Measurements from ENCODE around the gene RIPOR3. TPM values are rescaled to one million over a fixed set of nuclear protein-coding genes. Genes with fewer than 3 reads are reported as not detected.

Gene RIPOR3, protein sequence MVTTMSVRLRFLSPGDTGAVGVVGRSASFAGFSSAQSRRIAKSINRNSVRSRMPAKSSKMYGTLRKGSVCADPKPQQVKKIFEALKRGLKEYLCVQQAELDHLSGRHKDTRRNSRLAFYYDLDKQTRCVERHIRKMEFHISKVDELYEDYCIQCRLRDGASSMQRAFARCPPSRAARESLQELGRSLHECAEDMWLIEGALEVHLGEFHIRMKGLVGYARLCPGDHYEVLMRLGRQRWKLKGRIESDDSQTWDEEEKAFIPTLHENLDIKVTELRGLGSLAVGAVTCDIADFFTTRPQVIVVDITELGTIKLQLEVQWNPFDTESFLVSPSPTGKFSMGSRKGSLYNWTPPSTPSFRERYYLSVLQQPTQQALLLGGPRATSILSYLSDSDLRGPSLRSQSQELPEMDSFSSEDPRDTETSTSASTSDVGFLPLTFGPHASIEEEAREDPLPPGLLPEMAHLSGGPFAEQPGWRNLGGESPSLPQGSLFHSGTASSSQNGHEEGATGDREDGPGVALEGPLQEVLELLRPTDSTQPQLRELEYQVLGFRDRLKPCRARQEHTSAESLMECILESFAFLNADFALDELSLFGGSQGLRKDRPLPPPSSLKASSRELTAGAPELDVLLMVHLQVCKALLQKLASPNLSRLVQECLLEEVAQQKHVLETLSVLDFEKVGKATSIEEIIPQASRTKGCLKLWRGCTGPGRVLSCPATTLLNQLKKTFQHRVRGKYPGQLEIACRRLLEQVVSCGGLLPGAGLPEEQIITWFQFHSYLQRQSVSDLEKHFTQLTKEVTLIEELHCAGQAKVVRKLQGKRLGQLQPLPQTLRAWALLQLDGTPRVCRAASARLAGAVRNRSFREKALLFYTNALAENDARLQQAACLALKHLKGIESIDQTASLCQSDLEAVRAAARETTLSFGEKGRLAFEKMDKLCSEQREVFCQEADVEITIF
- total RNA-seq (5.0 TPM), polyA plus RNA-seq (ENCODE audit: insufficient read depth in 1 of 8, insufficient read length in 8 of 8, low replicate concordance in 1 of 8) (1 to 10 TPM; 3.8 to 9.7 (median 6.5) TPM)
- long read RNA-seq, donor 1, result 0 reads
- long read RNA-seq, donor 2, result 0 reads
- long read RNA-seq, donor 3, result 0 reads
- long read RNA-seq, donor 4, result 0 reads
- long read RNA-seq, donor 5, full-length matches to known transcripts, result 1 of 1 reads
- long read RNA-seq, donor 5, partial matches to known transcripts, result 0 of 1 reads
- long read RNA-seq, donor 5, other reads (novel, unspliced or antisense), result 0 of 1 reads
- long read RNA-seq, donor 6, result 0 reads
- long read RNA-seq, donor 7, result 0 reads
- long read RNA-seq, donor 8, result 0 reads
- long read RNA-seq, donor 9, partial matches to known transcripts, result 0 of 1 reads
- long read RNA-seq, donor 9, other reads (novel, unspliced or antisense), result 0 of 1 reads
- long read RNA-seq, donor 10, result 0 reads
- long read RNA-seq, donor 11, full-length matches to known transcripts, result 1 of 1 reads
- long read RNA-seq, donor 11, partial matches to known transcripts, result 0 of 1 reads
- long read RNA-seq, donor 11, other reads (novel, unspliced or antisense), result 0 of 1 reads

DNA sequence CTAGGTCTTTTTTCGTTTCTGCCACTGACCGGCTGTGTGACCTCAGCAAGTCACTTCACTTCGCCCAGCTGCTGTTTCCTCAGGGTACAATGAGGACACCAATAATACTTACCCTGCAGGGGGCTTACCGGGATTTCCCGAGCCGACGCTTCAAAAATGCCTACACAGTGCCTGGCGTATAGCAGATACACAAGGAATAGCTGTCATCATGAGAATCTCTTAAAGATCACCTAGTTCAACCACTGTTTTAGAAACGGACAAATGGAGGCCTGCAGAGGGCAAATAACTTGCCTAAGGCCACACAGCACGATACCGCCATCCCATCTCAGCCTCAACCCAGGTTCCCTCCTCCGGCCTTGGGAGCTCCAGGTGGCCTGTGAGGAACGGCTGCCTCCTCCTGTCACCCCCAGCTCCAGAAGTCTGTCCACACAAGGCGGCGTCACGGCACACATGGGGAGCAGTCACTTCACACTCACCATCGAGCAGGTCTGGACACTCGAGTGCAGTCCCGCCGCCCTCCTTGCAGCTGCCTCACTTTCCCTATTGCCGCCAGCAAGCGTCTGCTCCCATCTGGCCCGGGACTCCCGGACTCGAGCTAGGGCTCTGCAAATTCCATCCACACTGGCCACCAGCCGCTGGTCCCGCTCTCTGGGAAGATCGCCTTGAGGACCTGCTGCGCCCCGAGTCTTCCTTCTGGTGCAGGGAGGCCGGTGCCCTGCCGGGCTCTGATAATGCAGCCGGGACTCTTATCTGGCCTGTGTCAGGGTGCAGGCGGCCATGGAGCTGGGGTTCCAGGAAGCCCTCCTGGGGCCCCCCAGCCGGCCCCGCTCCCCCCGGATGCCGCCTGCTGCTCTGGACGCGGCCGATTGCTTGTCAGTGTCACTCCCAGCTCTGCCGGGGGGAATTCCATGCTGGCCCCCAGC is at the start of gene RIPOR3:
Gene RIPOR3, minus strand, starts transcription at position 893 of the 923 bp plus-strand sequence. Its CDS starts 414 bp downstream, at position 479.
- DNase-seq, result peak; percentile 54

DNA sequence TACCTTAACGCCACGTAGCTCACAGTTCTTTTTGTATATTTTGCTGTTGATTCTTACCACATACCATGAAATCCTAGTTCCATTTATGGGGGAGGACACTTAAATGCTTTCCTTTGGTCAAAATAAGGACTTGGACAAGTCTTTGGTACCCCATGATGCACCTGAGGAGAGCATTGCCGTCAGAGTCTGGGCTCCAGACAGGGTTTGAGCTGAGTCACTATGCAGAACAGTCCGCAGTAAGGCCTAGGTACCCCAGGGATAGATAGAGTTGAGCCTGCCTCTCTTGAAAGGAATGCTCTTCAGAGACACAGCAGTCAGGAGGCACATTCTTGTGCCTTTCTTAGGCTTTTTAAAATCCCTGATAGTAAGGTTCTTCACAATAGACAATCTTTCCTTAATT is 46.0 kb upstream of the RIPOR3 start:
- no peaks in the 10 kb centered on the region for H3K36me3 ChIP-seq (ENCODE audit: control insufficient read depth, insufficient read depth, low read length)
- no peak overlapping the region for H3K27ac ChIP-seq (ENCODE audit: low read length)
- 70% methylated on average over 2 of the region's 4 CpGs for WGBS (ENCODE audit: insufficient coverage)

More for the DNA sequence above, at the start of gene RIPOR3:
- H3K27ac ChIP-seq (ENCODE audit: low read length), result peak within 1 kb of the TSS; percentile 45
- no peaks in the 10 kb centered on the region for H3K9me3 ChIP-seq (replicated peaks; ENCODE audit: control insufficient read depth, low read depth, low read length)
- 9% methylated on average over 41 of the region's 42 CpGs for WGBS (ENCODE audit: insufficient coverage)
- H3K4me1 ChIP-seq (ENCODE audit: control insufficient read depth, insufficient read depth, low read length), result peaks cover 47% of the 10 kb centered on the region
- H3K4me3 ChIP-seq (ENCODE audit: low read length), result peak within 1 kb of the TSS; percentile 43
- peaks cover 25% of the 10 kb centered on the region for H3K27me3 ChIP-seq (ENCODE audit: control insufficient read depth, insufficient read depth, low read length)
- H3K36me3 ChIP-seq (ENCODE audit: control insufficient read depth, insufficient read depth, low read length), result no peaks in the 10 kb centered on the region

DNA sequence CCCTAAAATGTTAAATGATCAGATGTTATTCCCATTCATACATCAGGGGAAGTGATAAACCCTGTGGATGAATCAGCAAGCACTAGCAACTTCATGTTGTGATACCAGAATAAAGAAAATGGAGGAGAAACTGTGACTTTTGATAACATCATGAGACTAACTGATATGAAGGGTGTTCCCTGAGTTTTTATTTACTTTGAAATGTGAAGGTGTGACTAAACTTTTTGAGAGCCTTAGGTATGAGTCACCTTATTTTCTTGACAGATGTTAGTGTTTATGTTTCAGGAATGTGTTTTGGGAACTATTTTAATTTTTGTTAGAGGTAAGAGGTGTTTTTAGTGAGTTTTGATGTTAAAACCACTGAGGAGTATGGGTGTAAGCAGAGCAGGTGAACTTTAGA is 44.5 kb upstream of the RIPOR3 start:
- no peaks in the 10 kb centered on the region for H3K36me3 ChIP-seq (ENCODE audit: control insufficient read depth, insufficient read depth, low read length)
- DNase-seq, result no peak
- H3K4me1 ChIP-seq (ENCODE audit: control insufficient read depth, insufficient read depth, low read length), result peaks cover 4% of the 10 kb centered on the region
- H3K4me3 ChIP-seq (ENCODE audit: low read length), result no peak overlapping the region
- H3K27ac ChIP-seq (ENCODE audit: low read length), result no peak overlapping the region
- no peaks in the 10 kb centered on the region for H3K9me3 ChIP-seq (replicated peaks; ENCODE audit: control insufficient read depth, low read depth, low read length)
- peaks cover 14% of the 10 kb centered on the region for H3K27me3 ChIP-seq (ENCODE audit: control insufficient read depth, insufficient read depth, low read length)

More for the DNA sequence above, 46.0 kb upstream of the RIPOR3 start:
- DNase-seq, result no peak
- Histone ChIP-seq H3K4me1 (ENCODE audit: control insufficient read depth, insufficient read depth, low read length) (no peaks in the 10 kb centered on the region), H3K4me3 (ENCODE audit: low read length) (no peak overlapping the region), H3K9me3 (replicated peaks; ENCODE audit: control insufficient read depth, low read depth, low read length) (no peaks in the 10 kb centered on the region), H3K27me3 (ENCODE audit: control insufficient read depth, insufficient read depth, low read length) (peaks cover 8% of the 10 kb centered on the region)

DNA sequence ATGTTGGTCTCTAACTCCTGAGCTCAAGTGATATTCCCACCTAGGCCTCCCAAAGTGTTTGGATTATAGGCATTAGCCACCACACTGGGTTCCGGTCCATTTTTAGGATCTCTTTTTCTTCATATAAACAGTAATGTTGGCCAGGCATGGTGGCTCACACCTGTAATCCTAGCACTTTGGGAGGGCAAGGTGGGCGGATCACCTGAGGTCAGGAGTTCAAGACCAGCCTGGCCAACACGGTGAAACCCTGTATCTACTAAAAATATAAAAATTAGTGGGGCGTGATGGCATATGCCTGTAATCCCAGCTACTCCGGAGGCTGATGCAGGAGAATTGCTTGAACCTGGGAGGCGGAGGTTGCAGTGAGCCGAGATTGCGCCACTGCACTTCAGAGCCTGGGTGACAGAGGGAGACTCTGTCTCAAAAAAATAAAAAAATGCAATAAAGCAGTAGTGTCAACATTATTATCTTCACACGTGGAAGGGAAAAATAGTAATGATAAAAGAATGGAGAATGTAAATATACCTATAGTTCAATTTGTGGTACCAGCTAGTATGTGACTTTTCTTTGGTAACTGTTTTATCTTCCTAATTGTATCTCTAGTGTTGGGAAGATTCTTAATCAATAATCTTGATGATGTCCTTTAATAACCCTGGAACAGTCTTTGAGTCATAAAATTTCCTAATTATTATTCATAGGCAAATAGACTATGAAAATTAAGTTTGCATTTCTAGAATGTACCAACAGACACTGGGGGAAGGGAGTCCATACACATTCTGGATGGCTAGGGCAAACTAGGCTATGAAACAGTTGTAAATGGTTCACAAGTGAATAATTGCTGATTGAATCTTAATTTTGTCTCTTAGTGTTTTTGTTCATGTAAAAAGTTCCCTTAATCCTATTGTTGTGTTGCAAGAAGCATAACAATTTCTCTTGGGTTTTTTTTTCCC is 43.7 kb upstream of the RIPOR3 start:
- H3K4me3 ChIP-seq (ENCODE audit: low read length), result no peak overlapping the region
- no peak overlapping the region for H3K27ac ChIP-seq (ENCODE audit: low read length)
- peaks cover 14% of the 10 kb centered on the region for H3K27me3 ChIP-seq (ENCODE audit: control insufficient read depth, insufficient read depth, low read length)
- no peak for DNase-seq
- no peaks in the 10 kb centered on the region for H3K9me3 ChIP-seq (replicated peaks; ENCODE audit: control insufficient read depth, low read depth, low read length)
- H3K36me3 ChIP-seq (ENCODE audit: control insufficient read depth, insufficient read depth, low read length), result no peaks in the 10 kb centered on the region
- 80% methylated on average over 1 of the region's 9 CpGs for WGBS (ENCODE audit: insufficient coverage)
- peaks cover 11% of the 10 kb centered on the region for H3K4me1 ChIP-seq (ENCODE audit: control insufficient read depth, insufficient read depth, low read length)

DNA sequence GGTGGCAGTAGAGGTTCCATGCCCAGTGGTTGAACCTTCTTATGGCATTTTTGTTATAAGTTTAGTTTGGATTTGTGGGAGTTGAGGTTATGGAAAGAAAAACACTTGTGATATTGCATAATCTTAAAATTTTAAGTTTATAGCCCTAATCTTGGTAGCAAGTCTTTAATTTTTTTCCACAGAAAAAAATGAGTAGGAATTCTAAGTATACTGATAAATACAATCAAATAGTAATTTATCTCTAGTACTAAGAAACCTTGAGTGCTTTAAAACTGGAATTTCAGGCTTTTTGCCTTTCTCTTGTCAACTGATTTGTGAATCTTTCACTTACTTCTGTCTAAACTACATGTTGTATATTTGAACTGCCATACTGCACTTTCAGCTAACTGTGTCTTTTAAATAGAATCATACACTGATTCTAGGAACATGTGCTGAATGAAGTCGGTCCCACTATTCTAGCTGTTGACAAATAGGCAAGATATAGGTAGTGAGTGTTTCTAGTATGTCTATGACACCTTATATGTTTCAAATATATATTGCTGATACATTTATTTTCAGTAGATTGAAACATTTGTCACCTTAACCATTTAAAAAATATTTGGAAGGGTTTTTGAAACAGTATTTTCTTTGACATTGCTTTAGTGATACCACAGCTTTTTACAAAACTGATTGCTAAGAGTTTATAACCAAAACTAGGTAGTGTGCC is 42.5 kb upstream of the RIPOR3 start:
- Histone ChIP-seq H3K4me1 (ENCODE audit: control insufficient read depth, insufficient read depth, low read length) (peaks cover 11% of the 10 kb centered on the region), H3K27ac (ENCODE audit: low read length) (no peak overlapping the region), H3K36me3 (ENCODE audit: control insufficient read depth, insufficient read depth, low read length) (no peaks in the 10 kb centered on the region), H3K27me3 (ENCODE audit: control insufficient read depth, insufficient read depth, low read length) (peaks cover 14% of the 10 kb centered on the region), H3K9me3 (replicated peaks; ENCODE audit: control insufficient read depth, low read depth, low read length) (no peaks in the 10 kb centered on the region), H3K4me3 (ENCODE audit: low read length) (no peak overlapping the region)
- DNase-seq, result no peak
- no CpG with 5 or more reads among the region's 1 CpG for WGBS (ENCODE audit: insufficient coverage)

DNA sequence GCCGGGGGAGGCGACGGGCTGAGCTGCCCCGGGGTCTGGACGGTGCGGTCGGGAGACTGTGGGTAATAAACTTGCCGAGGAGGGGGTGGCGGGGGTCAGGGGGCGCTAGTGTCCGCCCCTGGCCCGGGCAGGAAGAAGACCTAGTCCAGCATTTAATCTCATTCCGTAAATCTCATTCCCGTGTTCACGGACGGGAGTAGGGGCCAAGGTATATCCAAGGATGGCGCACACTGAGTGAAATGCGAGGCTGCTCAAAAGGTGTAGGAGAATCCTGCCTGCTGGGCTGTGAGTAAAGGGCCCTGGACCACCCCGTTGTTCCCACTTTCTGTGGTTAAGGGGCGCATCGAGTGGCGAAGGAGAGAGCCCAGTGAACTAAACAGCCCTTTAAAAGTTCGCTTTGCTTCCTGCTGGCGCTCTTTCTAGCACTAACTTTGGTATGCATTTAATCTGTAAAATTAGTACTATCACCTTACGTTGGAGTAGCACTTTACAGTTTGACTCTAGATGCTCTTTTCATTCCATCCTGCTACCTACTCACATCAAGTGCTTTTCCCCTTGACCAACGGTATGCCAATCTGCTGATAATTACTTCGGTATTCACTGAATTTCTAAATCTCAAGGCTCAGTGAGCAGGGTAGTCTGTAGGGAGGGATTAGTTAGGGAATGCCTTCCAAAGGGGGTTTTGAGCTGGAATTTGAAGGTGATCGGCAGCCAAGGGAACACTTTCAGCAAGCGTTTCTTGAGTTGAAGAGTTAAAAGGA is 40.8 kb upstream of the RIPOR3 start:
- Histone ChIP-seq H3K27me3 (ENCODE audit: control insufficient read depth, insufficient read depth, low read length) (peaks cover 16% of the 10 kb centered on the region), H3K4me3 (ENCODE audit: low read length) (peak overlapping the region; percentile 67), H3K27ac (ENCODE audit: low read length) (no peak overlapping the region), H3K4me1 (ENCODE audit: control insufficient read depth, insufficient read depth, low read length) (peaks cover 11% of the 10 kb centered on the region), H3K36me3 (ENCODE audit: control insufficient read depth, insufficient read depth, low read length) (no peaks in the 10 kb centered on the region), H3K9me3 (replicated peaks; ENCODE audit: control insufficient read depth, low read depth, low read length) (no peaks in the 10 kb centered on the region)
- WGBS (ENCODE audit: insufficient coverage), result 9% methylated on average over 21 of the region's 29 CpGs
- no peak for DNase-seq

DNA sequence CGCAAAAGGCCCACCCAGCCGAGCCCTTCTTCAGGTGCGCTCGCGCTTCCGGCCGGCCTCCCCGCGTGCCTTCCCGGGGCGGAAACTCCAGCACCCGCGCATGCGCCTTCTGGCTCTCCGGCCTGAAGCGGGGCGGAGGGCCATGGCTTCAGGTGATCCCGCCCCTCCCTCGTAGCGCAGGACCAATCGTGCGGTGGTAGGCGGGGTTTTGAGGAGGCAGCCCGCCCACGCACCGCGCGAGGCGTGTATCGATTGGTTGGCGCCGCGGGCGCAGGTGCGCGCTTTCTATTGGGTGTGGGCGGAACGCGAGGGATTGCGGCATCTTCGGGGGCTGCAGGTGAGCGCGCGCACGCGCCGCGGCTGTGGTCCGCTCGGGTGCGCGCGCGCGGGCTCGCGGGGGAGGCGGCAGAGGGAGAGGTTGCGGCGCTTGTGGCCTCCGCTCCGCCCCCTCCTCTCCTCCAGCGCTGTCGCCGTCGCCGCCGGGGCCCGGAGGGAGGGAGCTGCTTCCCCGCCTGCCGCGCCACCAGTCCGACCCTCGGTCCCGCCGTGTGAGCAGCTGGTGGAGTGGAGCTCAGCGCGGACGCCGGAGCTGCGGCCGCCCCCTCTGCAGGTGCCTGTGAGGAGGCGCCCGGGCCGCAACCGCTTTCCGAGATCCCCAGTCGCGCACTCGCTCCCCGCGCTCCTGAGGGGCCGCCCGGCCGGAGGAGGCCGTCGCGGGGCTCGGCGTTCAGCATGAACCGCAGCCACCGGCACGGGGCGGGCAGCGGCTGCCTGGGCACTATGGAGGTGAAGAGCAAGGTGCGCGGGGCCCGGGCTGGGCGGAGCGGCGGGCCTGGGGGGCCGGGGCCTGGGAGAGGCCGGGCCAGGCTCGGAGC is 40.0 kb upstream of the RIPOR3 start, which contains the start of gene PARD6B:
Gene PARD6B, plus strand, starts transcription at position 526 of the 875 bp plus-strand sequence. Its CDS starts 207 bp downstream, at position 733.
- peak; percentile 96 for DNase-seq
- Histone ChIP-seq H3K36me3 (ENCODE audit: control insufficient read depth, insufficient read depth, low read length) (no peaks in the 10 kb centered on the region), H3K4me3 (ENCODE audit: low read length) (peak within 1 kb of the TSS; percentile 67), H3K27me3 (ENCODE audit: control insufficient read depth, insufficient read depth, low read length) (peaks cover 16% of the 10 kb centered on the region), H3K27ac (ENCODE audit: low read length) (no peak within 1 kb of the TSS), H3K9me3 (replicated peaks; ENCODE audit: control insufficient read depth, low read depth, low read length) (no peaks in the 10 kb centered on the region), H3K4me1 (ENCODE audit: control insufficient read depth, insufficient read depth, low read length) (peaks cover 11% of the 10 kb centered on the region)
- under 1% methylated on average over 109 of the region's 114 CpGs for WGBS (ENCODE audit: insufficient coverage)

Measured in muscle of leg (tissue), 16 donors.